Keratinocyte (primary cell): ENCODE results near the gene CHCHD6. TPM values are rescaled to one million over a fixed set of nuclear protein-coding genes. Genes with fewer than 3 reads are reported as not detected.

Source experiments
- DNase-seq: peaks from one replicate; pipeline ENCODE4 v3.0.0-alpha.2; 2011; ENCODE audit warnings: low read depth, missing footprints, low spot score
- FAIRE-seq: peaks from 2 replicates; lab custom pipeline; 2011; peaks lifted over from hg19 to GRCh38; lab: Jason Lieb, UNC
- H2AFZ ChIP-seq: 2 replicates; pipeline ENCODE4 v1.6.0; 2012; ENCODE audit warnings: low read length, control low read depth, inconsistent platforms; ENCODE audit not compliant: control insufficient read depth
- H3K27ac ChIP-seq: 2 replicates; pipeline ENCODE4 v1.5.1; 2011; ENCODE audit warnings: low read length; ENCODE audit not compliant: control insufficient read depth, insufficient read depth
- H3K27me3 ChIP-seq: 3 replicates; pipeline ENCODE4 v1.6.0; 2011; ENCODE audit warnings: low read length; ENCODE audit not compliant: control insufficient read depth, insufficient read depth; ENCODE audit errors: extremely low read depth
- H3K36me3 ChIP-seq, 2 experiments: 2 replicates in 1 of 2; 3 replicates in 1 of 2; pipeline ENCODE4 v1.5.1; 2011; ENCODE audit warnings: low read length in 2 of 2, mild to moderate bottlenecking in 1 of 2; ENCODE audit not compliant: control insufficient read depth in 2 of 2, insufficient read depth in 2 of 2; ENCODE audit errors: extremely low read depth in 1 of 2
- H3K4me1 ChIP-seq: 3 replicates; pipeline ENCODE4 v1.5.1; 2011; ENCODE audit warnings: low read length; ENCODE audit not compliant: control insufficient read depth, insufficient read depth; ENCODE audit errors: extremely low read depth
- H3K4me2 ChIP-seq: 3 replicates; pipeline ENCODE4 v1.6.0; 2011; ENCODE audit warnings: low read depth, low read length; ENCODE audit not compliant: control insufficient read depth, insufficient read depth; ENCODE audit errors: extremely low read depth
- H3K4me3 ChIP-seq, 3 experiments: fragments of 200-600 bp in 1 of 3; sonication (generic) in 1 of 3; 2 replicates in 2 of 3; 3 replicates in 1 of 3; pipeline ENCODE4 v1.5.1; 2011 to 2016; ENCODE audit warnings: low read length in 3 of 3, mild to moderate bottlenecking in 3 of 3, control low read depth in 2 of 3, inconsistent platforms in 1 of 3, low read depth in 1 of 3, mixed read lengths in 1 of 3, mixed run types in 1 of 3, moderate library complexity in 1 of 3; ENCODE audit not compliant: control insufficient read depth in 2 of 3, insufficient read depth in 2 of 3; ENCODE audit errors: extremely low read depth in 1 of 3
- H3K79me2 ChIP-seq: 2 replicates; pipeline ENCODE4 v1.6.0; 2012; ENCODE audit warnings: low read length; ENCODE audit not compliant: control insufficient read depth, insufficient read depth
- H3K9ac ChIP-seq: 3 replicates; pipeline ENCODE4 v1.6.0; 2011; ENCODE audit warnings: low read length; ENCODE audit not compliant: control insufficient read depth, insufficient read depth; ENCODE audit errors: extremely low read depth
- H3K9me1 ChIP-seq: 3 replicates; pipeline ENCODE4 v1.6.0; 2011; ENCODE audit warnings: low read length; ENCODE audit not compliant: control insufficient read depth, insufficient read depth; ENCODE audit errors: extremely low read depth
- H3K9me3 ChIP-seq: 2 replicates; pipeline ENCODE4 v1.5.1; 2012; ENCODE audit warnings: low read depth, low read length; ENCODE audit not compliant: control insufficient read depth
- H4K20me1 ChIP-seq: 3 replicates; pipeline ENCODE4 v1.6.0; 2011; ENCODE audit warnings: low read length; ENCODE audit not compliant: control insufficient read depth, insufficient read depth; ENCODE audit errors: extremely low read depth
- EZH2 ChIP-seq: IDR thresholded peaks from one replicate; pipeline ENCODE4 v1.6.1; 2012; ENCODE audit warnings: inconsistent platforms, mild to moderate bottlenecking, low read length, moderate library complexity
- dilution Hi-C: fragments of 300-500 bp; cut with MboI; formaldehyde crosslinking; loops from one replicate; pipeline ENCODE4 v1.7.0; 2020; ENCODE audit warnings: low sequenced_read_pairs; ENCODE audit not compliant: extremely low pct_ligation_motif_present
- polyA plus RNA-seq, 5 experiments: library from polyadenylated mRNA; depleted of rRNA in 3 of 5; stranded (reverse) in 3 of 5; stranded (forward) in 1 of 5; unstranded in 1 of 5; fragments of >200 nt; gene quantifications; 1 replicate in 1 of 5; 2 replicates in 3 of 5; 3 replicates in 1 of 5; pipeline versions ENCODE4 v1.2.1 to v1.2.3, GENCODE V29; 2011 to 2012; ENCODE audit warnings: missing spikeins in 2 of 5, low read depth in 1 of 5, low replicate concordance in 1 of 5
- TF ChIP-seq, protein P1 (sequence below), 3 experiments: IDR thresholded peaks in 1 of 3; conservative IDR thresholded peaks in 1 of 3; optimal IDR thresholded peaks in 1 of 3; 2 replicates in 2 of 3; 3 replicates in 1 of 3; pipeline versions ENCODE3 to v1.5.1; 2011; ENCODE audit warnings: low read length in 3 of 3, mild to moderate bottlenecking in 3 of 3, moderate library complexity in 2 of 3, control low read depth in 1 of 3, inconsistent platforms in 1 of 3; ENCODE audit not compliant: insufficient read depth in 2 of 3; ENCODE audit errors: extremely low read depth in 1 of 3

CHCHD6 gene
- polyA plus RNA-seq, 1 donor (not counting 4 experiments of a cell fraction or from before 2014, with no cell fraction given) = 21.7 TPM

DNA sequence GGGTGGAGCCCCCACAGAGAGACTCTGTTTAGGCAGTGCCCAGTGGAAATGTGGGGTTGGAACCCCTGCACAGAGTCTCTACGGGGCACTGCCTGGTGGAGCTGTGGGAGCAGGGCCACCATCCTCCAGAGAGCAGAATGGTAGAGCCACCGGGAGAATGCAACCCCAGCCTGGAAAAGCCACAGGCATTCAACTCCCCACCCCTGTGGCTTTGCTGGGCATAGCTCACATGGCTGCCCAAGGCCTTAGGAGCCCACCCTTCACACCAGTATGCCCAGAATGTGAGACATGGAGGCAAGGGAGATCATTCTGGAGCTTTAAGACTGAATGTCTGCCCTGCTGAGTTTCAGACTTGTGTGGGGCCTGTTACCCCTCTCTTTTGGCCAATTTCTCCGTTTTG is 19.0 kb upstream of the CHCHD6 start:
- Histone ChIP-seq H3K79me2 (no peaks in the 10 kb centered on the region), H3K27ac (no peak overlapping the region), H2AFZ (no peak overlapping the region), H4K20me1 (no peaks in the 10 kb centered on the region), H3K9ac (no peak overlapping the region), H3K27me3 (no peaks in the 10 kb centered on the region), H3K4me3 (no peak overlapping the region), H3K9me3 (no peaks in the 10 kb centered on the region), H3K4me2 (no peak overlapping the region), H3K9me1 (no peaks in the 10 kb centered on the region), H3K36me3 (no peaks in the 10 kb centered on the region), H3K4me1 (no peaks in the 10 kb centered on the region)
- TF ChIP-seq, protein P1, sequence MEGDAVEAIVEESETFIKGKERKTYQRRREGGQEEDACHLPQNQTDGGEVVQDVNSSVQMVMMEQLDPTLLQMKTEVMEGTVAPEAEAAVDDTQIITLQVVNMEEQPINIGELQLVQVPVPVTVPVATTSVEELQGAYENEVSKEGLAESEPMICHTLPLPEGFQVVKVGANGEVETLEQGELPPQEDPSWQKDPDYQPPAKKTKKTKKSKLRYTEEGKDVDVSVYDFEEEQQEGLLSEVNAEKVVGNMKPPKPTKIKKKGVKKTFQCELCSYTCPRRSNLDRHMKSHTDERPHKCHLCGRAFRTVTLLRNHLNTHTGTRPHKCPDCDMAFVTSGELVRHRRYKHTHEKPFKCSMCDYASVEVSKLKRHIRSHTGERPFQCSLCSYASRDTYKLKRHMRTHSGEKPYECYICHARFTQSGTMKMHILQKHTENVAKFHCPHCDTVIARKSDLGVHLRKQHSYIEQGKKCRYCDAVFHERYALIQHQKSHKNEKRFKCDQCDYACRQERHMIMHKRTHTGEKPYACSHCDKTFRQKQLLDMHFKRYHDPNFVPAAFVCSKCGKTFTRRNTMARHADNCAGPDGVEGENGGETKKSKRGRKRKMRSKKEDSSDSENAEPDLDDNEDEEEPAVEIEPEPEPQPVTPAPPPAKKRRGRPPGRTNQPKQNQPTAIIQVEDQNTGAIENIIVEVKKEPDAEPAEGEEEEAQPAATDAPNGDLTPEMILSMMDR (optimal IDR thresholded peaks at IDR 0.05 in 1 of 3, IDR thresholded peaks at IDR 0.05 in 1 of 3, conservative IDR thresholded peaks at IDR 0.05 in 1 of 3; ENCODE audit: extremely low read depth in 1 of 3, insufficient read depth in 2 of 3, low read length in 3 of 3) = no peak
- TF ChIP-seq EZH2 = no peak
- DNase-seq = no peak
- dilution Hi-C loops = no loop called here
- FAIRE-seq = no peak

DNA sequence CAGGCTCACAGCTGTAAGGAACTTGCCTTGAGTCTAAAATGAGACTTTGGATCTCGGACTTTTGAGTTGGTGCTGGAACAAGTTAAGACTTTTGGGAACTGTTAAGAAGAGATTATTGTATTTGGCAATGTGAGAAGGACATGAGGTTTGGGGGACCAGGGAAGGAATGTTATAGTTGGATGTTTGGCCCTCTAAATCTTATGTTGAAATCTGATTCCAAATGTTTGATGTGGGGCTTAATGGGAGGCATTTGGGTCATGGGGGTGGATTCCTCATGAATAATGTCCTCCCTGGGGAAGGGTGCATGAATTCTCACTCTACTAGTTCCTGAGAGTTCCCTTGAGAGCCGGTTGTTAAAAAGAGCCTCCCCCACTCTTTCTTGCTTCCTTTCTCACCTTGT is 18.5 kb upstream of the CHCHD6 start:
- Histone ChIP-seq H3K27ac (no peak overlapping the region), H3K27me3 (no peaks in the 10 kb centered on the region), H3K4me3 (no peak overlapping the region), H3K9ac (no peak overlapping the region), H3K4me2 (no peak overlapping the region), H3K36me3 (no peaks in the 10 kb centered on the region), H3K79me2 (no peaks in the 10 kb centered on the region), H2AFZ (no peak overlapping the region), H4K20me1 (no peaks in the 10 kb centered on the region), H3K9me3 (no peaks in the 10 kb centered on the region), H3K4me1 (no peaks in the 10 kb centered on the region), H3K9me1 (no peaks in the 10 kb centered on the region)
- FAIRE-seq (no peak), DNase-seq (no peak)
- dilution Hi-C loops = no loop called here
- TF ChIP-seq, protein P1 (optimal IDR thresholded peaks at IDR 0.05 in 1 of 3, IDR thresholded peaks at IDR 0.05 in 1 of 3, conservative IDR thresholded peaks at IDR 0.05 in 1 of 3; ENCODE audit: extremely low read depth in 1 of 3, insufficient read depth in 2 of 3, low read length in 3 of 3) = no peak
- no peak for TF ChIP-seq EZH2
